ENCODE data around the gene MEIS2. TPM values are rescaled to one million over a fixed set of nuclear protein-coding genes. Genes with fewer than 3 reads are reported as not detected.

The MEIS2 gene
- total RNA-seq, 1 donor from 2014 or later = 35.6 TPM

- H3K27ac ChIP-seq (ENCODE audit: low read depth, low read length) = no peak overlapping the region
- H3K4me1 Mint-ChIP-seq (ENCODE audit: low read depth, unreplicated experiment) = peaks cover 3% of the 10 kb centered on the region
- no peaks in the 10 kb centered on the region for H3K9me3 Mint-ChIP-seq (ENCODE audit: unreplicated experiment)
- H3K36me3 Mint-ChIP-seq (ENCODE audit: low read depth, unreplicated experiment) = peaks cover 6% of the 10 kb centered on the region
- H3K9ac ChIP-seq (ENCODE audit: low read length) = no peak overlapping the region
- no peak overlapping the region for H3K4me3 Mint-ChIP-seq (ENCODE audit: unreplicated experiment)
- H2AFZ ChIP-seq (ENCODE audit: low read depth, low read length) = no peak overlapping the region
- peaks cover 4% of the 10 kb centered on the region for H3K79me2 ChIP-seq (ENCODE audit: insufficient read depth, low read length)
- DNase-seq (ENCODE audit: low read depth) (no peak), FAIRE-seq (no peak)
- no peak overlapping the region for H3K27ac Mint-ChIP-seq (ENCODE audit: unreplicated experiment)
- H3K4me3 ChIP-seq (ENCODE audit: insufficient read depth, low read depth, low read length) = no peak overlapping the region
- TF ChIP-seq EZH2 (IDR thresholded peaks at IDR 0.05; ENCODE audit: insufficient read depth, low read length) (no peak), CTCF (IDR thresholded peaks at IDR 0.05; ENCODE audit: insufficient read depth, low read depth, low read length) (no peak)
- H3K27me3 Mint-ChIP-seq (ENCODE audit: low read depth, unreplicated experiment) = peaks cover 10% of the 10 kb centered on the region
- no peaks in the 10 kb centered on the region for H3K4me1 ChIP-seq (ENCODE audit: insufficient read depth, low read length)
- H3K27me3 ChIP-seq (ENCODE audit: insufficient read depth, low read length) = no peaks in the 10 kb centered on the region
- peaks cover 23% of the 10 kb centered on the region for H4K20me1 ChIP-seq (ENCODE audit: insufficient read depth, low read length)
- no peak overlapping the region for H3K4me2 ChIP-seq (ENCODE audit: low read length)
- peaks cover 18% of the 10 kb centered on the region for H3K36me3 ChIP-seq (ENCODE audit: insufficient read depth, low read length)
- H3K9me3 ChIP-seq (ENCODE audit: insufficient read depth, low read depth, low read length) = no peaks in the 10 kb centered on the region
Observed at GRCh38 chr15:36897834-36898233, 202.5 kb downstream of the MEIS2 start.

GRCh38 chr15:36896949-36897348 lies 203.4 kb downstream of the MEIS2 start:
- Histone ChIP-seq H2AFZ (ENCODE audit: low read depth, low read length) (no peak overlapping the region), H3K4me3 (ENCODE audit: insufficient read depth, low read depth, low read length) (no peak overlapping the region), H4K20me1 (ENCODE audit: insufficient read depth, low read length) (peaks cover 17% of the 10 kb centered on the region), H3K9me3 (ENCODE audit: insufficient read depth, low read depth, low read length) (no peaks in the 10 kb centered on the region), H3K4me1 (ENCODE audit: insufficient read depth, low read length) (no peaks in the 10 kb centered on the region), H3K79me2 (ENCODE audit: insufficient read depth, low read length) (peaks cover 4% of the 10 kb centered on the region), H3K27me3 (ENCODE audit: insufficient read depth, low read length) (no peaks in the 10 kb centered on the region), H3K9ac (ENCODE audit: low read length) (no peak overlapping the region), H3K4me2 (ENCODE audit: low read length) (no peak overlapping the region), H3K27ac (ENCODE audit: low read depth, low read length) (no peak overlapping the region), H3K36me3 (ENCODE audit: insufficient read depth, low read length) (peaks cover 20% of the 10 kb centered on the region)
- Mint-ChIP-seq H3K36me3 (ENCODE audit: low read depth, unreplicated experiment) (peaks cover 9% of the 10 kb centered on the region), H3K27ac (ENCODE audit: unreplicated experiment) (no peak overlapping the region), H3K4me1 (ENCODE audit: low read depth, unreplicated experiment) (peaks cover 3% of the 10 kb centered on the region), H3K9me3 (ENCODE audit: unreplicated experiment) (no peaks in the 10 kb centered on the region), H3K27me3 (ENCODE audit: low read depth, unreplicated experiment) (peaks cover 13% of the 10 kb centered on the region), H3K4me3 (ENCODE audit: unreplicated experiment) (no peak overlapping the region)
- TF ChIP-seq EZH2 (IDR thresholded peaks at IDR 0.05; ENCODE audit: insufficient read depth, low read length) = no peak
- TF ChIP-seq CTCF (IDR thresholded peaks at IDR 0.05; ENCODE audit: insufficient read depth, low read depth, low read length) = no peak
- DNase-seq (ENCODE audit: low read depth) = no peak
- FAIRE-seq = no peak

DNA sequence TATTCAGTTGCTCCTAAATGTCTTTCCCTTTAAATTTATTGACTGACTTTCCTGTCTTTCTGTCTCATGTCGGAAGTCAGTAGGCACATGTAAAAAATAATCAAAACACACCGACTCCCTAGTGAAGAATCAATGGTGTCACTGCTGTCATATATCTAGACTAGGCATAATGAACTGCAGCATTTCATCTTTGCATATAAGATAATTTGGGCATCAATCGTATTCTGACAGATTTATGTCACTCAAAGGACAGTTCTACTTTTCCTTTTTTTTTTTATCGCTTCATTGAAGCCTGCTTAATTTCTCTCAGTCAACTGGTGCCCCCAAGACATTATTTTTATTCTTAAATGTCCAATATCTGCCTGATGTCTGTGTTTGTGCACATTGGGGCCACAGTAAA lies 206.3 kb downstream of the MEIS2 start:
- Histone ChIP-seq H3K27ac (ENCODE audit: low read depth, low read length) (no peak overlapping the region), H3K9me3 (ENCODE audit: insufficient read depth, low read depth, low read length) (no peaks in the 10 kb centered on the region), H3K4me3 (ENCODE audit: insufficient read depth, low read depth, low read length) (no peak overlapping the region), H3K9ac (ENCODE audit: low read length) (no peak overlapping the region), H3K4me1 (ENCODE audit: insufficient read depth, low read length) (no peaks in the 10 kb centered on the region), H3K4me2 (ENCODE audit: low read length) (no peak overlapping the region), H4K20me1 (ENCODE audit: insufficient read depth, low read length) (peaks cover 16% of the 10 kb centered on the region), H2AFZ (ENCODE audit: low read depth, low read length) (no peak overlapping the region), H3K36me3 (ENCODE audit: insufficient read depth, low read length) (peaks cover 22% of the 10 kb centered on the region), H3K79me2 (ENCODE audit: insufficient read depth, low read length) (no peaks in the 10 kb centered on the region), H3K27me3 (ENCODE audit: insufficient read depth, low read length) (no peaks in the 10 kb centered on the region)
- H3K4me3 Mint-ChIP-seq (ENCODE audit: unreplicated experiment) = no peak overlapping the region
- H3K27ac Mint-ChIP-seq (ENCODE audit: unreplicated experiment) = no peak overlapping the region
- H3K9me3 Mint-ChIP-seq (ENCODE audit: unreplicated experiment) = no peaks in the 10 kb centered on the region
- FAIRE-seq = no peak
- H3K27me3 Mint-ChIP-seq (ENCODE audit: low read depth, unreplicated experiment) = peaks cover 32% of the 10 kb centered on the region
- H3K4me1 Mint-ChIP-seq (ENCODE audit: low read depth, unreplicated experiment) = peaks cover 3% of the 10 kb centered on the region
- no peak for DNase-seq (ENCODE audit: low read depth)
- H3K36me3 Mint-ChIP-seq (ENCODE audit: low read depth, unreplicated experiment) = peaks cover 22% of the 10 kb centered on the region
- no peak for TF ChIP-seq CTCF (IDR thresholded peaks at IDR 0.05; ENCODE audit: insufficient read depth, low read depth, low read length)
- no peak for TF ChIP-seq EZH2 (IDR thresholded peaks at IDR 0.05; ENCODE audit: insufficient read depth, low read length)

Measured in astrocyte (in vitro differentiated cells and primary cell).